Measurements from ENCODE around the gene PRDX5.

The PRDX5 gene

GRCh38 chr11:64327993-64328392 lies 10.1 kb downstream of the PRDX5 start:
- no peak for DNase-seq

- no peak for DNase-seq
Measured at GRCh38 chr11:64330888-64331287, 13.0 kb downstream of the PRDX5 start.

GRCh38 chr11:64331569-64332371 lies 13.8 kb downstream of the PRDX5 start:
- DNase-seq, result peak; percentile 87

GRCh38 chr11:64333556-64333955 lies 15.6 kb downstream of the PRDX5 start:
- no peak for DNase-seq

- peak; percentile 80 for DNase-seq
Measured at GRCh38 chr11:64334764-64335735, 17.1 kb downstream of the PRDX5 start.

- no peak for DNase-seq
Measured at GRCh38 chr11:64337538-64338249, 19.8 kb downstream of the PRDX5 start.

GRCh38 chr11:64338716-64339115 lies 20.8 kb downstream of the PRDX5 start:
- DNase-seq, result no peak

GRCh38 chr11:64339286-64339685 lies 21.4 kb downstream of the PRDX5 start:
- DNase-seq, result no peak

GRCh38 chr11:64339754-64340408 lies 22.0 kb downstream of the PRDX5 start, which contains the start of gene CCDC88B:
CCDC88B (plus strand) TSS chr11:64340204; CDS start chr11:64340267, 63 bp downstream.
- DNase-seq, result peak; percentile 86

GRCh38 chr11:64340671-64341335 lies 22.9 kb downstream of the PRDX5 start:
- DNase-seq, result peak; percentile 96

- DNase-seq, result no peak
Measured at GRCh38 chr11:64341429-64341828, 23.5 kb downstream of the PRDX5 start.

GRCh38 chr11:64341851-64342791 lies 24.2 kb downstream of the PRDX5 start:
- DNase-seq, result peak; percentile 98

- DNase-seq, result no peak
Measured at GRCh38 chr11:64342869-64343745, 25.2 kb downstream of the PRDX5 start.

- no peak for DNase-seq
Measured at GRCh38 chr11:64343767-64344559, 26.0 kb downstream of the PRDX5 start.

GRCh38 chr11:64344787-64345186 lies 26.9 kb downstream of the PRDX5 start:
- DNase-seq, result no peak

- DNase-seq, result no peak
Measured at GRCh38 chr11:64347193-64347867, 29.4 kb downstream of the PRDX5 start.

- no peak for DNase-seq
Measured at GRCh38 chr11:64348383-64349024, 30.6 kb downstream of the PRDX5 start.

GRCh38 chr11:64349025-64349387 lies 31.1 kb downstream of the PRDX5 start:
- no peak for DNase-seq
